ENCODE measurements around the gene ELP4. TPM values are rescaled to one million over a fixed set of nuclear protein-coding genes. Genes with fewer than 3 reads are reported as not detected.
"Not testable (repeated sequence)": the region's sequence is repeated elsewhere in the genome, so short reads cannot be mapped to it uniquely, and the experiment has no call there.

The ELP4 gene
- total RNA-seq, 1 donor from 2014 or later: 8.6 TPM

GRCh38 chr11:31664129-31664528 is 154.6 kb downstream of the ELP4 start:
- H3K4me1 Mint-ChIP-seq (ENCODE audit: low read depth): no peaks in the 10 kb centered on the region
- no peaks in the 10 kb centered on the region for H3K9me3 Mint-ChIP-seq (ENCODE audit: low read depth)
- H3K4me3 Mint-ChIP-seq (ENCODE audit: unreplicated experiment): no peak overlapping the region
- H3K27me3 Mint-ChIP-seq (ENCODE audit: low read depth): no peaks in the 10 kb centered on the region
- no peaks in the 10 kb centered on the region for H3K36me3 Mint-ChIP-seq (ENCODE audit: low read depth)
- TF ChIP-seq, protein P1, sequence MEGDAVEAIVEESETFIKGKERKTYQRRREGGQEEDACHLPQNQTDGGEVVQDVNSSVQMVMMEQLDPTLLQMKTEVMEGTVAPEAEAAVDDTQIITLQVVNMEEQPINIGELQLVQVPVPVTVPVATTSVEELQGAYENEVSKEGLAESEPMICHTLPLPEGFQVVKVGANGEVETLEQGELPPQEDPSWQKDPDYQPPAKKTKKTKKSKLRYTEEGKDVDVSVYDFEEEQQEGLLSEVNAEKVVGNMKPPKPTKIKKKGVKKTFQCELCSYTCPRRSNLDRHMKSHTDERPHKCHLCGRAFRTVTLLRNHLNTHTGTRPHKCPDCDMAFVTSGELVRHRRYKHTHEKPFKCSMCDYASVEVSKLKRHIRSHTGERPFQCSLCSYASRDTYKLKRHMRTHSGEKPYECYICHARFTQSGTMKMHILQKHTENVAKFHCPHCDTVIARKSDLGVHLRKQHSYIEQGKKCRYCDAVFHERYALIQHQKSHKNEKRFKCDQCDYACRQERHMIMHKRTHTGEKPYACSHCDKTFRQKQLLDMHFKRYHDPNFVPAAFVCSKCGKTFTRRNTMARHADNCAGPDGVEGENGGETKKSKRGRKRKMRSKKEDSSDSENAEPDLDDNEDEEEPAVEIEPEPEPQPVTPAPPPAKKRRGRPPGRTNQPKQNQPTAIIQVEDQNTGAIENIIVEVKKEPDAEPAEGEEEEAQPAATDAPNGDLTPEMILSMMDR (IDR thresholded peaks at IDR 0.05): no peak
- DNase-seq (ENCODE audit: low spot score): no peak
- no peak overlapping the region for H3K27ac Mint-ChIP-seq (ENCODE audit: unreplicated experiment)

- no peak overlapping the region for H3K4me3 Mint-ChIP-seq (ENCODE audit: unreplicated experiment)
- H3K4me1 Mint-ChIP-seq (ENCODE audit: low read depth): no peaks in the 10 kb centered on the region
Observed at GRCh38 chr11:31664954-31665353, 155.4 kb downstream of the ELP4 start.

GRCh38 chr11:31671681-31672080 is 162.1 kb downstream of the ELP4 start:
- Mint-ChIP-seq H3K9me3 (ENCODE audit: low read depth) (no peaks in the 10 kb centered on the region), H3K4me1 (ENCODE audit: low read depth) (no peaks in the 10 kb centered on the region), H3K27ac (ENCODE audit: unreplicated experiment) (no peak overlapping the region), H3K36me3 (ENCODE audit: low read depth) (no peaks in the 10 kb centered on the region), H3K4me3 (ENCODE audit: unreplicated experiment) (no peak overlapping the region), H3K27me3 (ENCODE audit: low read depth) (no peaks in the 10 kb centered on the region)
- TF ChIP-seq, protein P1 (IDR thresholded peaks at IDR 0.05): no peak
- no peak for DNase-seq (ENCODE audit: low spot score)

More at GRCh38 chr11:31664954-31665353, 155.4 kb downstream of the ELP4 start:
- no peaks in the 10 kb centered on the region for H3K36me3 Mint-ChIP-seq (ENCODE audit: low read depth)
- no peaks in the 10 kb centered on the region for H3K27me3 Mint-ChIP-seq (ENCODE audit: low read depth)
- no peak for DNase-seq (ENCODE audit: low spot score)
- no peaks in the 10 kb centered on the region for H3K9me3 Mint-ChIP-seq (ENCODE audit: low read depth)
- TF ChIP-seq, protein P1 (IDR thresholded peaks at IDR 0.05): no peak
- no peak overlapping the region for H3K27ac Mint-ChIP-seq (ENCODE audit: unreplicated experiment)

- not testable (repeated sequence) for H3K4me3 Mint-ChIP-seq (ENCODE audit: unreplicated experiment); DNase-seq (ENCODE audit: low spot score); H3K36me3 Mint-ChIP-seq (ENCODE audit: low read depth); H3K4me1 Mint-ChIP-seq (ENCODE audit: low read depth); H3K9me3 Mint-ChIP-seq (ENCODE audit: low read depth); H3K27me3 Mint-ChIP-seq (ENCODE audit: low read depth); H3K27ac Mint-ChIP-seq (ENCODE audit: unreplicated experiment)
Observed at GRCh38 chr11:31673108-31673507, 163.5 kb downstream of the ELP4 start.

DNA sequence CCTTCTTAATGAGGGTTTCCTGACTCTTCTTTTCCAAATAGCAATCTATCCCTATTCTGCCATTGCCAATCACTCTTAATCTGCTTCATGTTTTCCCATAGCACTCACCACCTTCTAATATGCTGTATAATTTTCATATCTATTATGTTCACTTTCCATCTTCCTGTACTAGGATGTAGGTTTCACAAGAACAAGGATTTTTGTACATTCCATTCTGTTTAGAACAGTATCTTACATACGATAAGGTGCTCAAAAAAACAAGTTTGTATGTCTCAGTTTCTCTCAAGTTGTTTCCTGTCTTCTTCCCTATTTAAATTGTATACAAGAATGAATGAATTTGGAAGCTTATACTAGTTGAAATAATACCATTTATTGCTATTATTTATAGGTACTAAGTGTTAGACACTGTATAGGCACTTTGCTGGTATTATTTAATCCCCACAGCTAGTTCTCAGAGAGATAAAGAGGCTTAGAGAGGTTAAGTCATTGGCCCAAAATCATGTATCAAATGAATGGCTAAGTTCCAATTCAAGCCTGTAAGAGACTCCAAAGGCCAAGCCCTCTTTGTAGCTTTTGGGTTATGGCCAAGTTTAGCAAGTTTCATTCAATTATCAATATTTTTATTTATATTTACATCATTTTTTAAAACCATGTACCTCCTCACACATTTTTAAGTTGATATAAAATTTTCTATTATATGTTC is 166.9 kb downstream of the ELP4 start:
- peaks cover 7% of the 10 kb centered on the region for H3K36me3 Mint-ChIP-seq (ENCODE audit: low read depth)
- peaks cover 7% of the 10 kb centered on the region for H3K9me3 Mint-ChIP-seq (ENCODE audit: low read depth)

More for the DNA sequence above, 166.9 kb downstream of the ELP4 start:
- Mint-ChIP-seq H3K4me3 (ENCODE audit: unreplicated experiment) (no peak overlapping the region), H3K27ac (ENCODE audit: unreplicated experiment) (no peak overlapping the region), H3K27me3 (ENCODE audit: low read depth) (no peaks in the 10 kb centered on the region), H3K4me1 (ENCODE audit: low read depth) (no peaks in the 10 kb centered on the region)
- TF ChIP-seq, protein P1 (IDR thresholded peaks at IDR 0.05): no peak
- DNase-seq (ENCODE audit: low spot score): no peak
